Pancreas (tissue), 10 donors: ENCODE data around the gene WASF1. TPM values are rescaled to one million over a fixed set of nuclear protein-coding genes. Genes with fewer than 3 reads are reported as not detected.

Source experiments
- ATAC-seq, 4 donors: fragments of 200-7000 bp; cut with Tn5 transposase; one replicate each; pipeline versions ENCODE4 v1.8.0 to v1.9.1; 2020; ENCODE audit warnings: mild to moderate bottlenecking in 4 of 4, moderate library complexity in 4 of 4
- DNase-seq, 6 donors: peaks; one replicate each; pipeline ENCODE4 v3.0.0-alpha.2; 2020
- FAIRE-seq: peaks from 2 replicates; lab custom pipeline; 2012; peaks lifted over from hg19 to GRCh38; lab: Jason Lieb, UNC
- H3K27ac ChIP-seq, 4 donors: fragments of 200-600 bp; sonication (generic); 1 replicate in 3 of 4; 2 replicates in 1 of 4; pipeline versions ENCODE4 v1.5.0 to v1.8.0; 2020
- H3K27me3 ChIP-seq, 4 donors: fragments of 200-600 bp; one replicate each; pipeline ENCODE4 v1.8.0; 2021
- H3K36me3 ChIP-seq, 3 donors: fragments of 200-600 bp; sonication (generic) in 1 of 3; one replicate each; pipeline versions ENCODE4 v1.5.0 to v1.8.0; 2020 to 2021
- H3K4me1 ChIP-seq, 3 donors: fragments of 200-600 bp; one replicate each; pipeline ENCODE4 v1.8.0; 2021
- H3K4me3 ChIP-seq, 4 donors: fragments of 200-600 bp; sonication (generic) in 2 of 4; one replicate each; pipeline versions ENCODE4 v1.5.0 to v1.8.0; 2020 to 2021
- H3K9me3 ChIP-seq, 4 donors: fragments of 200-600 bp; one replicate each; pipeline ENCODE4 v1.8.0; 2021
- WGBS, 2 donors: extraction: QIAGEN DNeasy Blood & Tissue Kit; methylation state at CpG; one replicate each; pipeline ENCODE4 v1.1.7; 2013; 5-methylcytosine and 5-hydroxymethylcytosine counted together
- intact Hi-C, 3 donors: fragments of 100-400 bp; cut with DNase I; formaldehyde crosslinking; loops; one replicate each; pipeline versions ENCODE4 v1.11.1 to v1.14.2; 2022
- polyA plus RNA-seq, 2 donors: library from polyadenylated mRNA; stranded (reverse); fragments of 200-250 nt; gene quantifications; one replicate each; pipeline ENCODE4 v1.2.3, GENCODE V29; 2013
- total RNA-seq, 6 donors: library from RNA; stranded (reverse); fragmentation: NEBNext Ultra II Directional in 4 of 6; extraction: Animal tissue kit (Norgen Biotek cat#: 25700) in 4 of 6; gene quantifications; one replicate each; pipeline versions ENCODE4 v1.2.1 to v1.2.4, GENCODE V29; 2021 to 2023
- TF ChIP-seq, protein P1 (sequence below), 4 donors: fragments of 200-600 bp; sonication (generic) in 3 of 4; IDR thresholded peaks; one replicate each; pipeline versions ENCODE4 v1.5.0 to v1.8.0; 2021; ENCODE audit warnings: antibody characterized with exemption in 4 of 4
- donor health status: healthy with polysubstance abuse.
- donor health status: DM: no; HTN: no; CAD: no; lungs with moderate emphysema.
- donor health status: DM: no; HTN: no; CAD: no.
- donor health status: control.
- donor health status: control.
- donor health status: Bipolar disorder and iron deficiency.
- donor health status: DM: yes; HTN: yes; CAD: no.
- donor health status: DM: no; HTN: no; CAD: no.
- donor health status: DM: no; HTN: no; CAD: no.
- donor health status: DM: yes; HTN: yes; CAD: no.

WASF1 gene
- total and polyA plus RNA-seq, 8 donors: 1.2 to 5.7 (median 3.2) TPM

DNA sequence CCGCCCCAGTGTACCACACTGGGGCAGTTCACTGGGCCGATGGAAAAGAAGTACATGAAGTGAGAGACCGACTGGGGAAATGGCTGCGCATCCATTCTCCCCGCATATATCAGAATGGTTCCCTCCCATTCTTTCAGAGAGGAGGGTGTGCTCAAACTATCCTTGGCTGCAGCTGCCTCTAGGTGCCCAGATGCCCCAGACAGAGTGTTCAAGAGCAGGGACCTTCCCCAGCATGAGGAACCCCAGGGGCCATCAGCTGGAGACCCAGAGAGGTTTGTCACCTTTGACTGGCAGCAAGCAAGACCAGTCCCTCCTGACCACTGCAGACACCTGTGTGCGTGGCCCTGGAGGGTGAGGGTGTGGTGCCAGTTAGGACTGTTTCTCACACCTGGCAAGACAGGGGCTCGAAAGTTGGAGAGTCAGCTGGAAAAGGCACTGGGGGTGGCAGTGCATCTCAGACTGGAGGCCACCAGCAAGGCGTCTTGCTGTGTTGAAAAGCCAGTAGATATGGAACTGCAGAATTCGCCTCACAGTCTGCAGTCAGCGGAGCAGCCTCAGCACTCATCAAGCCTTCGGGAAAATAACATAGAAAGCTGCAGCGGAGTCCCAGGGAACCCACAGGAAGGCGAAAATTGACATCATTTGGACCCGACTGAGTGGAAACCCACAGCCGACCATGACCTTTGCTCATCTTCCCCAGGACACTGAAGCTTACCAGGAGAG lies 124.6 kb downstream of the WASF1 start:
- Histone ChIP-seq H3K36me3 (no peaks in the 10 kb centered on the region), H3K4me1 (no peaks in the 10 kb centered on the region), H3K27ac (no peak overlapping the region), H3K4me3 (no peak overlapping the region), H3K27me3 (no peaks in the 10 kb centered on the region), H3K9me3 (no peaks in the 10 kb centered on the region)
- ATAC-seq: no peak
- intact Hi-C loops: loop anchor here in 1 of 3 donors (5.0 kb wide), 1 partner anchor 353 kb away; no protein-coding TSS in a partner anchor
- FAIRE-seq: no peak
- TF ChIP-seq, protein P1, sequence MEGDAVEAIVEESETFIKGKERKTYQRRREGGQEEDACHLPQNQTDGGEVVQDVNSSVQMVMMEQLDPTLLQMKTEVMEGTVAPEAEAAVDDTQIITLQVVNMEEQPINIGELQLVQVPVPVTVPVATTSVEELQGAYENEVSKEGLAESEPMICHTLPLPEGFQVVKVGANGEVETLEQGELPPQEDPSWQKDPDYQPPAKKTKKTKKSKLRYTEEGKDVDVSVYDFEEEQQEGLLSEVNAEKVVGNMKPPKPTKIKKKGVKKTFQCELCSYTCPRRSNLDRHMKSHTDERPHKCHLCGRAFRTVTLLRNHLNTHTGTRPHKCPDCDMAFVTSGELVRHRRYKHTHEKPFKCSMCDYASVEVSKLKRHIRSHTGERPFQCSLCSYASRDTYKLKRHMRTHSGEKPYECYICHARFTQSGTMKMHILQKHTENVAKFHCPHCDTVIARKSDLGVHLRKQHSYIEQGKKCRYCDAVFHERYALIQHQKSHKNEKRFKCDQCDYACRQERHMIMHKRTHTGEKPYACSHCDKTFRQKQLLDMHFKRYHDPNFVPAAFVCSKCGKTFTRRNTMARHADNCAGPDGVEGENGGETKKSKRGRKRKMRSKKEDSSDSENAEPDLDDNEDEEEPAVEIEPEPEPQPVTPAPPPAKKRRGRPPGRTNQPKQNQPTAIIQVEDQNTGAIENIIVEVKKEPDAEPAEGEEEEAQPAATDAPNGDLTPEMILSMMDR (IDR thresholded peaks at IDR 0.05): no peak
- WGBS, 2 donors: 70 to 75% methylated on average over 15 of the region's 15 CpGs
- DNase-seq: no peak

DNA sequence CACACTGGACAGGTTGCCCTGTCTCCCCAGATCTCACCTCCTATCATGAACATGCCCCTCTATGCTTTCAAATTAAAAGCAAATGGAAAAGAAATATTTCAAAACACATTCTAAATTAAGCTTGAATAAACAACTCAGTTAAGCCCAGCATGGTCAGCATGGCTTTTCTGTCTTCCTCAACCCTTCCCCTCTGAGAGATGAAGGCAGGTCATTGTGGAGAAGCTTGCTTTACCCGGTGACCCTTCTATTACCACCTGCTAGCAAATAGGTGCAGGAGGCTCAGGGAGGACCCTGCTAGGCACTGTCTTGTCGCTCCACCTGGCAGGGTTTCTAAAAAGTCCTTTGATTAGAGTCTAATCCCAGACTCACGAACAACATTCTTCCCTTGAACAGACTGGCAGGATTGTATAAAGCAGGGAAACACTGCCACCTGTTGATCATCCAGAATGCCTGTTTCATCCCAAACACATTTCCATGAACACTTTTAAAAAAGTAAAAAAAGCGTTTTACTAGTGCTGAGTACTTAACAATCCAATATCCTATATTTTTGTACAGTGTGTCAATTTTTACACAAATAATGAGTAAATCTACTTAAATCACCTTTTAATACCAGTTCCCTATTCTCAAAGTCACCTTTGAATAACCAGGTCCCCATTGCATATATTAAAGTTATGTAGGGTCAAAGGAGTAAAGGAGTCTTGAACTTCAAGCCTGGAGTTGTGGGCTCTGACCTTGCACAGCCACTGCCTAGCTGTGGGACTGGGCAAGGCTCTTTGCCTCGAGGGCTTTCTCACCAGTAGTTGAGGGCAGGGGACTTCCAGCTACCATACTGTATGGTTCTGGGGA lies 125.9 kb downstream of the WASF1 start:
- intact Hi-C loops: loop anchor here in 1 of 3 donors (5.0 kb wide), 1 partner anchor 351 kb away; no protein-coding TSS in a partner anchor
- H3K4me3 ChIP-seq: no peak overlapping the region
- H3K27me3 ChIP-seq: no peaks in the 10 kb centered on the region
- 2 to 4% methylated on average over 5 of the region's 5 CpGs for WGBS, 2 donors
- H3K36me3 ChIP-seq: no peaks in the 10 kb centered on the region
- DNase-seq (peak in 3 of 6 donors; percentile 12 to 29 (median 27)), FAIRE-seq (peak; percentile 66), ATAC-seq (peak; percentile 66 to 91 (median 84))
- no peaks in the 10 kb centered on the region for H3K9me3 ChIP-seq
- TF ChIP-seq, protein P1 (IDR thresholded peaks at IDR 0.05): peak in 3 of 4 donors; percentile 57 to 63 (median 61)
- H3K4me1 ChIP-seq: no peaks in the 10 kb centered on the region
- no peak overlapping the region for H3K27ac ChIP-seq

DNA sequence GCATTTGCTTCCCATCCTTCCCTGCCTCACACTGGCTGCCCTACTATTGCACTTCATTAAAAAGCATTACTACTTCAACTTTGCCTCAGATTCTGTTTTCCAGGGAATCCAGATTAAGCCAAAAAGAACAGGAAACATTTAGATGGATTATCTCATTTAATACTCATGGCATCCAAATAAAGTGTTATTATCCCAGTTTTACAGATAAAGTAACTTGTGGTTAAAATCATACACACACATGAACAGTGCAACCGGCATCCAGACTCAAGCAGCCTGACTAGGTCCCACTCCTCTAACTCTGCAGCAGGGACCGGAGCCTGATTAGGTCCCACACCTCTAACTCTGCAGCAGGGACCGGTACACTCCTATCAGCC lies 129.0 kb downstream of the WASF1 start:
- no peaks in the 10 kb centered on the region for H3K27me3 ChIP-seq
- H3K4me3 ChIP-seq: no peak overlapping the region
- intact Hi-C loops: loop anchor here in 1 of 3 donors (5.0 kb wide), 1 partner anchor 348 kb away; no protein-coding TSS in a partner anchor
- TF ChIP-seq, protein P1 (IDR thresholded peaks at IDR 0.05): no peak
- DNase-seq: no peak
- ATAC-seq: no peak
- 82 to 90% methylated on average over 3 of the region's 3 CpGs for WGBS, 2 donors
- no peak overlapping the region for H3K27ac ChIP-seq
- no peak for FAIRE-seq
- H3K36me3 ChIP-seq: no peaks in the 10 kb centered on the region
- H3K9me3 ChIP-seq: no peaks in the 10 kb centered on the region
- no peaks in the 10 kb centered on the region for H3K4me1 ChIP-seq

Other genes with a start within 250 kb of the WASF1 start
- under 1 TPM in 2 of 6 donors, not detected in 4; 0.09 to 0.12 TPM for gene GPR6, start 201.4 kb downstream of the WASF1 start, total RNA-seq
- gene GPR6, start 201.4 kb downstream of the WASF1 start, polyA plus RNA-seq: under 1 TPM in 1 of 2 donors, not detected in 1; 0.21 TPM
- 10 to 100 TPM in 3 of 6 donors, 1 to 10 TPM in 3; 7.6 to 13.6 (median 10.1) TPM for gene CDC40, start 757 bp upstream of the WASF1 start, total RNA-seq
- 1 to 10 TPM; 3.8 to 8.7 TPM for gene CDC40, start 757 bp upstream of the WASF1 start, polyA plus RNA-seq
- gene METTL24, start 178.7 kb upstream of the WASF1 start, total RNA-seq: 1 to 10 TPM; 1.0 to 4.4 (median 1.6) TPM
- under 1 TPM; 0.34 to 0.80 TPM for gene METTL24, start 178.7 kb upstream of the WASF1 start, polyA plus RNA-seq
- 1 to 10 TPM; 1.0 to 3.8 (median 1.4) TPM for gene DDO, start 235.9 kb upstream of the WASF1 start, total RNA-seq
- 1 to 10 TPM; 1.2 to 2.2 TPM for gene DDO, start 235.9 kb upstream of the WASF1 start, polyA plus RNA-seq